PFSK-1 (cell line): ENCODE results near the gene IPO5.

Source experiments
- FOXP2 ChIP-seq: optimal IDR thresholded peaks from 2 replicates; pipeline ENCODE3; 2011; ENCODE audit warnings: borderline replicate concordance, control low read depth, inconsistent platforms; ENCODE audit not compliant: insufficient read depth; ENCODE audit errors: extremely low read length, extremely low read depth
- POLR2AphosphoS5 ChIP-seq: IDR thresholded peaks from 2 replicates; pipeline ENCODE4 v1.6.1; 2012; ENCODE audit warnings: low read depth, mild to moderate bottlenecking, control low read depth, low read length, moderate library complexity
- SIN3A ChIP-seq: IDR thresholded peaks from 2 replicates; pipeline ENCODE4 v1.6.1; 2012; ENCODE audit warnings: mild to moderate bottlenecking, low read length, moderate library complexity, borderline replicate concordance; ENCODE audit not compliant: insufficient read depth
- TAF1 ChIP-seq: IDR thresholded peaks from 2 replicates; pipeline ENCODE4 v1.6.1; 2012; ENCODE audit warnings: low read length, control low read depth, borderline replicate concordance; ENCODE audit not compliant: insufficient read depth
- TF ChIP-seq, protein P1 (sequence below), 2 experiments: IDR thresholded peaks; 2 replicates each; pipeline versions ENCODE4 v1.6.1 to v1.8.0; 2011 to 2012; ENCODE audit warnings: low read depth in 2 of 2, low read length in 2 of 2, control low read depth in 1 of 2, inconsistent platforms in 1 of 2, mild to moderate bottlenecking in 1 of 2, moderate library complexity in 1 of 2; ENCODE audit not compliant: insufficient read depth in 1 of 2

The IPO5 gene

DNA sequence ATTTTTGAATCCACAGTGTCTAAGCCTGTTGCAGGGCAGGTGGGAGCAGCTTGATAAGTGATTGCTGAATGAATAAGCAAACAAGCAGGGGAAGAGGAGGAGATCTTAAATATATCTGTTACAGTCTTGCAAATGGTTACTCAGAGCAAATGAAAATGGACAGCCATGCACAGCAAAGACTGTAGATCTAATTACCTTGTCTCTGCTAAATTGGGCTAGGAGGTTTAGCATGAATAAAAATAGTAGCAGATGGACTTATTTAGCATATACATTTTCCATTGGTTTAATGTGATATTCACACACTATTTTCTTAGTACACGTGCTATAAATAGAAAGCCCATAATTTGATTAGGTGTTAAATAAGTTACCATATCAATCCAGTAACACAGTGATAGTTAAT, 116.5 kb downstream of the IPO5 start:
- TF ChIP-seq FOXP2 (no peak), SIN3A (no peak), POLR2AphosphoS5 (no peak), TAF1 (no peak)
- TF ChIP-seq, protein P1, sequence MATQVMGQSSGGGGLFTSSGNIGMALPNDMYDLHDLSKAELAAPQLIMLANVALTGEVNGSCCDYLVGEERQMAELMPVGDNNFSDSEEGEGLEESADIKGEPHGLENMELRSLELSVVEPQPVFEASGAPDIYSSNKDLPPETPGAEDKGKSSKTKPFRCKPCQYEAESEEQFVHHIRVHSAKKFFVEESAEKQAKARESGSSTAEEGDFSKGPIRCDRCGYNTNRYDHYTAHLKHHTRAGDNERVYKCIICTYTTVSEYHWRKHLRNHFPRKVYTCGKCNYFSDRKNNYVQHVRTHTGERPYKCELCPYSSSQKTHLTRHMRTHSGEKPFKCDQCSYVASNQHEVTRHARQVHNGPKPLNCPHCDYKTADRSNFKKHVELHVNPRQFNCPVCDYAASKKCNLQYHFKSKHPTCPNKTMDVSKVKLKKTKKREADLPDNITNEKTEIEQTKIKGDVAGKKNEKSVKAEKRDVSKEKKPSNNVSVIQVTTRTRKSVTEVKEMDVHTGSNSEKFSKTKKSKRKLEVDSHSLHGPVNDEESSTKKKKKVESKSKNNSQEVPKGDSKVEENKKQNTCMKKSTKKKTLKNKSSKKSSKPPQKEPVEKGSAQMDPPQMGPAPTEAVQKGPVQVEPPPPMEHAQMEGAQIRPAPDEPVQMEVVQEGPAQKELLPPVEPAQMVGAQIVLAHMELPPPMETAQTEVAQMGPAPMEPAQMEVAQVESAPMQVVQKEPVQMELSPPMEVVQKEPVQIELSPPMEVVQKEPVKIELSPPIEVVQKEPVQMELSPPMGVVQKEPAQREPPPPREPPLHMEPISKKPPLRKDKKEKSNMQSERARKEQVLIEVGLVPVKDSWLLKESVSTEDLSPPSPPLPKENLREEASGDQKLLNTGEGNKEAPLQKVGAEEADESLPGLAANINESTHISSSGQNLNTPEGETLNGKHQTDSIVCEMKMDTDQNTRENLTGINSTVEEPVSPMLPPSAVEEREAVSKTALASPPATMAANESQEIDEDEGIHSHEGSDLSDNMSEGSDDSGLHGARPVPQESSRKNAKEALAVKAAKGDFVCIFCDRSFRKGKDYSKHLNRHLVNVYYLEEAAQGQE (IDR thresholded peaks at IDR 0.05; ENCODE audit: insufficient read depth in 1 of 2, low read depth in 2 of 2, low read length in 2 of 2): no peak

DNA sequence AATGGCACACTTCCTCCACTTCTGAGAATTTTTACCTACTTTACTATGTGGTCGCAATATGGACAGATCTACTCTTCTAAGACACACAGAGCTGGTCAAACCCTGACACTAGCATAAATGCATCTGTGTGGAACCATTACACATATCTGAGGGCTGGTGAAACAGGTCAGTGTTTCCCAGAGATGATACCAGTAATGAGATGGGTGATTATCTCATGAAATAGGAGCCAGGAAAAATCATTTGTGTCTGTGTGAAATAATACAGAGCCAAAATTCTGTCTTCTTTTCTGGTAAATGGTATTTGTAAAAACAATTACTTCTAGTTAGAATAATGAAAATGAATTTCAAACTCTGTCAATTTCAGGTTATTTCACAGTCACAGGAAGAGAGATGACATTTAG, 117.8 kb downstream of the IPO5 start:
- TF ChIP-seq, protein P1 (IDR thresholded peaks at IDR 0.05; ENCODE audit: insufficient read depth in 1 of 2, low read depth in 2 of 2, low read length in 2 of 2): no peak
- no peak for TF ChIP-seq POLR2AphosphoS5
- no peak for TF ChIP-seq SIN3A
- TF ChIP-seq TAF1: no peak
- TF ChIP-seq FOXP2: no peak

GRCh38 chr13:98072476-98072875, 119.0 kb downstream of the IPO5 start:
- TF ChIP-seq, protein P1 (IDR thresholded peaks at IDR 0.05; ENCODE audit: insufficient read depth in 1 of 2, low read depth in 2 of 2, low read length in 2 of 2): no peak
- TF ChIP-seq POLR2AphosphoS5 (no peak), TAF1 (no peak), SIN3A (no peak), FOXP2 (no peak)
